ENCODE data around the gene SULT2B1. TPM values are rescaled to one million over a fixed set of nuclear protein-coding genes. Genes with fewer than 3 reads are reported as not detected.

The SULT2B1 gene
- total and polyA plus RNA-seq, 4 experiments from 2014 or later, result 0.13 TPM; not detected in 3

DNA sequence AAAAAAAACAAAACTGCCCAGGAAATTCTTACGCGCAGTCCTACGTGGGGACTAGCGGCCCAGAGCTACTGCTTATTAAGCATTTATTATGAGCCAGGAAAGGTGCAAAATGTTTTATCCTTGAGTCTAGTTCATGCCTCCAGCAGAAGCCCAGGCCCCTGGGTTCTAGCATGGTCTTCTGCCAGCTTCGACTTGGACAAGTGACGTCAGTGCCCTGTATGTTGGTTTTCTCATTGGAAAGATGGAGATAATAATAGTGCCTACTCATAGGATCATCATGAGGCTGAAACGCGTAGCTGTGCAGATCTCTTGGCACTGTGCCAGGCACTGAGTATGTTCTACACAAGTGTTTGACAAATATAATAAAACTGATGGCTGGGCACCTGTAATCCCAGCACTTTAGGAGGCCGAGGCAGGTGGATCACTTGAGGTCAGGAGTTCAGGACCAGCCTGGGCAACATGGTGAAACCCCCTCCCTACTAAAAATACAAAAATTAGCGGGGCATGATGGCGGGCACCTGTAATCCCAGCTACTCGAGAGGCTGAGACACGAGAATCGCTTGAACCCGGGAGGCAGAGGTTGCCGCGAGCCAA, 12.4 kb upstream of the SULT2B1 start:
- H3K4me3 ChIP-seq (ENCODE audit: low read length in 2 of 2), result no peak overlapping the region
- POLR2A ChIA-PET (ENCODE audit: partially characterized antibody), result no interaction called here
- intact Hi-C loops (cut with micrococcal nuclease), result no loop called here
- H3K27me3 ChIP-seq (ENCODE audit: insufficient read depth, low read length), result no peaks in the 10 kb centered on the region
- CTCF ChIA-PET (ENCODE audit: partially characterized antibody), result interaction anchor here (0.6 kb wide), 2 partner anchors 45 to 125 kb away, joined by 3 read pairs; no protein-coding TSS in a partner anchor
- Mint-ChIP-seq H3K4me1 (no peaks in the 10 kb centered on the region), H3K9me3 (no peaks in the 10 kb centered on the region), H3K27me3 (peaks cover 0 to 2% of the 10 kb centered on the region in 2 donors), H3K27ac (no peak overlapping the region), H3K4me3 (no peak overlapping the region), H3K36me3 (no peaks in the 10 kb centered on the region)
- no peaks in the 10 kb centered on the region for H3K36me3 ChIP-seq (ENCODE audit: insufficient read depth, low read length)
- H3K4me1 ChIP-seq (ENCODE audit: insufficient read depth, low read length), result no peaks in the 10 kb centered on the region
- H3K27ac ChIP-seq (ENCODE audit: low read depth, low read length), result no peak overlapping the region
- no peaks in the 10 kb centered on the region for H3K9me3 ChIP-seq (ENCODE audit: control insufficient read depth in 1 of 2, low read length in 2 of 2)
- DNase-seq, result no peak

DNA sequence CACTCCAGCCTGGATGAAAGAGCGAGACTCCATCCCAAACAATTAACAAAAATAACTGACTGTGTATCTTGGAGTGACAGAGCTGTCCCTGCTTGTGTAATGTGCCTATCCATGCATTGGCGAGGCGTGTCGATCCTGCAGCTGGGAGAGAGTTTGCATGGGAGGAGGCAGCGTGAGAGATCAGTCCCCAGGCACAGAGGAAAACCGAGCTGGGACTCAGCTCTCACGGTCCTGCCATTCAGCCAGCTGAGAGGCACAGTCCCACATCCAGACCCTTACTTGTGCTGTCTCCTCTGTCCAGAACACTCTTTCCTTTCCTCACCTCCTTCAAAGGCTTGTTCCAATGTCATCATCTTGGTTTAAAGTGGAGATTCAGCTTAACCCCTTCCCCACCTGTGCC, 11.9 kb upstream of the SULT2B1 start:
- CTCF ChIA-PET (ENCODE audit: partially characterized antibody), result interaction anchor here (0.6 kb wide), 1 partner anchor 45 kb away, joined by 3 read pairs; no protein-coding TSS in a partner anchor
- H3K4me3 ChIP-seq (ENCODE audit: low read length in 2 of 2), result no peak overlapping the region
- Mint-ChIP-seq H3K4me1 (no peaks in the 10 kb centered on the region), H3K36me3 (no peaks in the 10 kb centered on the region), H3K27me3 (peaks cover 0 to 2% of the 10 kb centered on the region in 2 donors), H3K4me3 (no peak overlapping the region), H3K9me3 (no peaks in the 10 kb centered on the region), H3K27ac (peak overlapping the region in 1 of 7 donors; percentile 59)
- no peaks in the 10 kb centered on the region for H3K27me3 ChIP-seq (ENCODE audit: insufficient read depth, low read length)
- no peaks in the 10 kb centered on the region for H3K36me3 ChIP-seq (ENCODE audit: insufficient read depth, low read length)
- no peaks in the 10 kb centered on the region for H3K4me1 ChIP-seq (ENCODE audit: insufficient read depth, low read length)
- intact Hi-C loops (cut with micrococcal nuclease), result no loop called here
- H3K27ac ChIP-seq (ENCODE audit: low read depth, low read length), result no peak overlapping the region
- POLR2A ChIA-PET (ENCODE audit: partially characterized antibody), result no interaction called here
- no peak for DNase-seq
- H3K9me3 ChIP-seq (ENCODE audit: control insufficient read depth in 1 of 2, low read length in 2 of 2), result no peaks in the 10 kb centered on the region

- POLR2A ChIA-PET (ENCODE audit: partially characterized antibody), result no interaction called here
- Mint-ChIP-seq H3K27me3 (peaks cover 0 to 2% of the 10 kb centered on the region in 2 donors), H3K4me3 (no peak overlapping the region), H3K36me3 (no peaks in the 10 kb centered on the region), H3K4me1 (no peaks in the 10 kb centered on the region), H3K9me3 (no peaks in the 10 kb centered on the region), H3K27ac (peak overlapping the region in 1 of 7 donors; percentile 30)
- H3K4me1 ChIP-seq (ENCODE audit: insufficient read depth, low read length), result no peaks in the 10 kb centered on the region
- no peaks in the 10 kb centered on the region for H3K27me3 ChIP-seq (ENCODE audit: insufficient read depth, low read length)
- no peak overlapping the region for H3K27ac ChIP-seq (ENCODE audit: low read depth, low read length)
- H3K9me3 ChIP-seq (ENCODE audit: control insufficient read depth in 1 of 2, low read length in 2 of 2), result no peaks in the 10 kb centered on the region
- no peaks in the 10 kb centered on the region for H3K36me3 ChIP-seq (ENCODE audit: insufficient read depth, low read length)
- H3K4me3 ChIP-seq (ENCODE audit: low read length in 2 of 2), result no peak overlapping the region
- CTCF ChIA-PET (ENCODE audit: partially characterized antibody), result no interaction called here
- intact Hi-C loops (cut with micrococcal nuclease), result no loop called here
- DNase-seq, result no peak
Measured at GRCh38 chr19:48541813-48542212, 10.2 kb upstream of the SULT2B1 start.

GRCh38 chr19:48543121-48543710, 8.8 kb upstream of the SULT2B1 start:
- POLR2A ChIA-PET (ENCODE audit: partially characterized antibody), result no interaction called here
- H3K4me1 Mint-ChIP-seq, result no peaks in the 10 kb centered on the region

GRCh38 chr19:48544856-48545750, 6.9 kb upstream of the SULT2B1 start:
- Mint-ChIP-seq H3K27me3 (peaks cover 0 to 2% of the 10 kb centered on the region in 2 donors), H3K9me3 (no peaks in the 10 kb centered on the region)

More at GRCh38 chr19:48543121-48543710, 8.8 kb upstream of the SULT2B1 start:
- CTCF ChIA-PET (ENCODE audit: partially characterized antibody), result no interaction called here
- Histone ChIP-seq H3K27ac (ENCODE audit: low read depth, low read length) (no peak overlapping the region), H3K4me3 (ENCODE audit: low read length in 2 of 2) (no peak overlapping the region), H3K36me3 (ENCODE audit: insufficient read depth, low read length) (no peaks in the 10 kb centered on the region), H3K4me1 (ENCODE audit: insufficient read depth, low read length) (no peaks in the 10 kb centered on the region), H3K27me3 (ENCODE audit: insufficient read depth, low read length) (no peaks in the 10 kb centered on the region), H3K9me3 (ENCODE audit: control insufficient read depth in 1 of 2, low read length in 2 of 2) (no peaks in the 10 kb centered on the region)
- H3K27me3 Mint-ChIP-seq, result peaks cover 0 to 2% of the 10 kb centered on the region in 2 donors
- no peak overlapping the region for H3K4me3 Mint-ChIP-seq
- intact Hi-C loops (cut with micrococcal nuclease), result no loop called here
- no peaks in the 10 kb centered on the region for H3K9me3 Mint-ChIP-seq
- no peaks in the 10 kb centered on the region for H3K36me3 Mint-ChIP-seq
- no peak for DNase-seq
- H3K27ac Mint-ChIP-seq, result no peak overlapping the region

DNA sequence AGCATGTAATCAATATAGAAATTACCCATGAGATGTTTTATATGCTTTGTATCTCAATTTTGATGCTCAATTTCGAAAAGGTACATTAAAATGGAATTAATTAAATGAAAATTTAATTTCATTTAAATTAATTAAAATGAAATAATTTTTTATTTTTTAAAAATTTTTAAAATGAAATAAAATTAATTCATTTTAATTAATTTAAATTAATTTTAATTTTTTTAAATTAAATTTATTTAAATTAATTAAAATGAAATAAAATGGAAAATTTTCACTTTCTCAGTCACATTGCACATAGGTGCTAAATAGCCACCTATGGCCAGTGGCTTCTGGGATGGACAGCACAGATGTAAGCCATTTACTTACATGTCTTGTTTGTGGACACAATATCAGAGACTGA, 4.2 kb upstream of the SULT2B1 start:
- no peaks in the 10 kb centered on the region for H3K9me3 ChIP-seq (ENCODE audit: control insufficient read depth in 1 of 2, low read length in 2 of 2)
- Mint-ChIP-seq H3K4me1 (no peaks in the 10 kb centered on the region), H3K27ac (no peak overlapping the region), H3K27me3 (peaks cover 3 to 4% of the 10 kb centered on the region in 2 donors), H3K9me3 (no peaks in the 10 kb centered on the region), H3K4me3 (no peak overlapping the region), H3K36me3 (no peaks in the 10 kb centered on the region)
- no peak overlapping the region for H3K27ac ChIP-seq (ENCODE audit: low read depth, low read length)
- no peak overlapping the region for H3K4me3 ChIP-seq (ENCODE audit: low read length in 2 of 2)
- ChIA-PET POLR2A (ENCODE audit: partially characterized antibody) (no interaction called here), CTCF (ENCODE audit: partially characterized antibody) (no interaction called here)
- intact Hi-C loops (cut with micrococcal nuclease), result no loop called here
- H3K4me1 ChIP-seq (ENCODE audit: insufficient read depth, low read length), result no peaks in the 10 kb centered on the region
- DNase-seq, result no peak
- H3K27me3 ChIP-seq (ENCODE audit: insufficient read depth, low read length), result no peaks in the 10 kb centered on the region
- no peaks in the 10 kb centered on the region for H3K36me3 ChIP-seq (ENCODE audit: insufficient read depth, low read length)

More at GRCh38 chr19:48544856-48545750, 6.9 kb upstream of the SULT2B1 start:
- DNase-seq, result no peak
- Mint-ChIP-seq H3K4me1 (no peaks in the 10 kb centered on the region), H3K36me3 (no peaks in the 10 kb centered on the region), H3K4me3 (no peak overlapping the region), H3K27ac (no peak overlapping the region)
- Histone ChIP-seq H3K9me3 (ENCODE audit: control insufficient read depth in 1 of 2, low read length in 2 of 2) (no peaks in the 10 kb centered on the region), H3K27me3 (ENCODE audit: insufficient read depth, low read length) (no peaks in the 10 kb centered on the region), H3K4me1 (ENCODE audit: insufficient read depth, low read length) (no peaks in the 10 kb centered on the region), H3K36me3 (ENCODE audit: insufficient read depth, low read length) (no peaks in the 10 kb centered on the region), H3K27ac (ENCODE audit: low read depth, low read length) (no peak overlapping the region), H3K4me3 (ENCODE audit: low read length in 2 of 2) (no peak overlapping the region)
- POLR2A ChIA-PET (ENCODE audit: partially characterized antibody), result no interaction called here
- CTCF ChIA-PET (ENCODE audit: partially characterized antibody), result no interaction called here
- intact Hi-C loops (cut with micrococcal nuclease), result no loop called here

DNA sequence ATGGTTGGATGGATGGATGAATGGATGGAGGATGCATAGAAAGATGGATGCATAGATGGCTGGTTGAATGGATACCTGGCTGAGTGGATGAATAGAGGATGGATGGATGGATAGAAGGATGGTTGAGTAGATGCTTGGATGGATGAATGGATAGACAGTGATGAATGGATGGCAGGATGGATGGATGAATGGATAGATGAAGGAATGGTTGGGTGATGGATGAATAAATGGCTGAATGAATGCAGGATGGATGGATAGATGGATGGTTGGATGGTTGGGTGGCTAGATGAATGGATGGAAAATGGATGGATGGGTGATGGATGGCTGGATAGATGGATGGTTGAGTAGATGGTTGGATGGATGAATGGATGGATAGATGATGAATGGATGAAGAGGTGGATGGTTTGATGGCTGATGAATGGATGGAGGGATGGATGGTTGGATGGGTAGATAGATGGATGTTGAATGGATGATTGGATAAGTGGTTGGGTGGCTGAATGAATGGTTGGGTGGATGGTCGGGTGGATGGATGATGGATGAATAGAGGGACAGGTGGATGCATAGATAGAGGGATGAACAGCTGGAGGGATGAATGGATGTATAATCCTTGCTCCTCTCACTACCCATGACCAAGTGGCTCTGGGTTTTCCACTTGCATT, 3.6 kb upstream of the SULT2B1 start:
- H3K4me1 ChIP-seq (ENCODE audit: insufficient read depth, low read length), result no peaks in the 10 kb centered on the region
- no peaks in the 10 kb centered on the region for H3K36me3 ChIP-seq (ENCODE audit: insufficient read depth, low read length)
- Mint-ChIP-seq H3K27ac (no peak overlapping the region), H3K27me3 (peaks cover 3 to 4% of the 10 kb centered on the region in 2 donors), H3K36me3 (no peaks in the 10 kb centered on the region), H3K9me3 (no peaks in the 10 kb centered on the region), H3K4me1 (no peaks in the 10 kb centered on the region), H3K4me3 (no peak overlapping the region)
- no peak for DNase-seq
- no peaks in the 10 kb centered on the region for H3K27me3 ChIP-seq (ENCODE audit: insufficient read depth, low read length)
- H3K27ac ChIP-seq (ENCODE audit: low read depth, low read length), result no peak overlapping the region
- POLR2A ChIA-PET (ENCODE audit: partially characterized antibody), result no interaction called here
- intact Hi-C loops (cut with micrococcal nuclease), result no loop called here
- H3K4me3 ChIP-seq (ENCODE audit: low read length in 2 of 2), result no peak overlapping the region
- no peaks in the 10 kb centered on the region for H3K9me3 ChIP-seq (ENCODE audit: control insufficient read depth in 1 of 2, low read length in 2 of 2)
- CTCF ChIA-PET (ENCODE audit: partially characterized antibody), result no interaction called here
